Vagina (tissue), 2 donors: ENCODE measurements around the gene STIM2.

ENCODE experiments used
- POLR2A ChIP-seq, 2 donors: fragments of 450-650 bp; IDR thresholded peaks; one replicate each; pipeline ENCODE4 v1.6.1; 2017; ENCODE audit warnings: antibody characterized with exemption in 2 of 2, mild to moderate bottlenecking in 2 of 2, moderate library complexity in 2 of 2
- POLR2AphosphoS5 ChIP-seq, 2 donors: sonication (generic); formaldehyde crosslinking; IDR thresholded peaks; one replicate each; pipeline ENCODE4 v1.9.0; 2017; ENCODE audit warnings: antibody characterized with exemption in 2 of 2, mild to moderate bottlenecking in 2 of 2, low read depth in 1 of 2; ENCODE audit not compliant: insufficient read depth in 1 of 2
- TF ChIP-seq, protein P1 (sequence below), 3 experiments: fragments of 450-650 bp in 2 of 3; fragments of 200-600 bp in 1 of 3; sonication (generic) in 1 of 3; IDR thresholded peaks; one replicate each; pipeline ENCODE4 v1.5.1; 2017 to 2019; ENCODE audit warnings: antibody characterized with exemption in 3 of 3, mild to moderate bottlenecking in 2 of 3, moderate library complexity in 2 of 3

DNA sequence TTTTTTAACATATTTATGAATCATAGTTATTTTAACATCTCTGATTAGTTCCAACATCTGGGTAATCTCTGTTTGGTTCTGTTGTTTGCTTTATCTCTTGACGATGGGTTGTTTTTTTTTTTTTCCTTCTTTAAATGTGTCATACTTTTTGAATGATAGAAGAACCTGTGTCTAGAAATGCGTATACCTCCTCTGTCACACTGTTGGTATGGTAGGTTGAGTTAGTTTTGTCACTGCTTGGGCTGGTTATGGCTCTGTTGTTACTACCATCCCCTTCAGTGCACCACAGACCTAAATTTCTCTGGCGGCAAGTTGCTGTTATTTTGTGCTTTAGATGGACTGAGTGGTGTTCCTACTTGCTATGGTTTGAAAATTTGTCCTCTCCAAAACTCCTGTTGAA, 16.8 kb downstream of the STIM2 start:
- TF ChIP-seq, protein P1, sequence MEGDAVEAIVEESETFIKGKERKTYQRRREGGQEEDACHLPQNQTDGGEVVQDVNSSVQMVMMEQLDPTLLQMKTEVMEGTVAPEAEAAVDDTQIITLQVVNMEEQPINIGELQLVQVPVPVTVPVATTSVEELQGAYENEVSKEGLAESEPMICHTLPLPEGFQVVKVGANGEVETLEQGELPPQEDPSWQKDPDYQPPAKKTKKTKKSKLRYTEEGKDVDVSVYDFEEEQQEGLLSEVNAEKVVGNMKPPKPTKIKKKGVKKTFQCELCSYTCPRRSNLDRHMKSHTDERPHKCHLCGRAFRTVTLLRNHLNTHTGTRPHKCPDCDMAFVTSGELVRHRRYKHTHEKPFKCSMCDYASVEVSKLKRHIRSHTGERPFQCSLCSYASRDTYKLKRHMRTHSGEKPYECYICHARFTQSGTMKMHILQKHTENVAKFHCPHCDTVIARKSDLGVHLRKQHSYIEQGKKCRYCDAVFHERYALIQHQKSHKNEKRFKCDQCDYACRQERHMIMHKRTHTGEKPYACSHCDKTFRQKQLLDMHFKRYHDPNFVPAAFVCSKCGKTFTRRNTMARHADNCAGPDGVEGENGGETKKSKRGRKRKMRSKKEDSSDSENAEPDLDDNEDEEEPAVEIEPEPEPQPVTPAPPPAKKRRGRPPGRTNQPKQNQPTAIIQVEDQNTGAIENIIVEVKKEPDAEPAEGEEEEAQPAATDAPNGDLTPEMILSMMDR (IDR thresholded peaks at IDR 0.05) = no peak
- TF ChIP-seq POLR2A (IDR thresholded peaks at IDR 0.05) (no peak), POLR2AphosphoS5 (IDR thresholded peaks at IDR 0.05; ENCODE audit: insufficient read depth in 1 of 2, low read depth in 1 of 2) (no peak)
